ENCODE data around the gene PIP5K1B. TPM values are rescaled to one million over a fixed set of nuclear protein-coding genes. Genes with fewer than 3 reads are reported as not detected.

PIP5K1B gene
- total RNA-seq, 1 experiment from 2014 or later, result 0.20 TPM

GRCh38 chr9:68708513-68708912 is 3.5 kb downstream of the PIP5K1B start:
- Histone ChIP-seq H3K9ac (ENCODE audit: low read length) (no peak overlapping the region), H4K20me1 (ENCODE audit: insufficient read depth) (no peaks in the 10 kb centered on the region), H3K9me2 (ENCODE audit: insufficient read depth) (no peaks in the 10 kb centered on the region; the same call in 1 of the 2 replicates), H3K27me3 (ENCODE audit: insufficient read depth, low read length) (peaks cover 46% of the 10 kb centered on the region), H3K4me3 (replicated peaks in 1 of 2; ENCODE audit: low read depth in 1 of 2, low read length in 2 of 2) (no peak overlapping the region), H3K4me2 (ENCODE audit: low read length) (no peak overlapping the region), H2AFZ (ENCODE audit: low read depth, low read length, poor library complexity, severe bottlenecking) (no peak overlapping the region), H3K9me3 (ENCODE audit: control insufficient read depth in 1 of 2, insufficient read depth in 1 of 2, low read depth in 1 of 2, low read length in 2 of 2) (no peaks in the 10 kb centered on the region), H3K4me1 (ENCODE audit: control insufficient read depth in 1 of 2, insufficient read depth in 2 of 2, low read length in 2 of 2) (no peaks in the 10 kb centered on the region), H3K27ac (ENCODE audit: low read depth, low read length) (no peak overlapping the region), H3K36me3 (ENCODE audit: control insufficient read depth in 1 of 2, insufficient read depth in 2 of 2, low read length in 2 of 2) (no peaks in the 10 kb centered on the region), H3K79me2 (ENCODE audit: insufficient read depth, low read length) (no peaks in the 10 kb centered on the region)
- ATAC-seq (no peak), DNase-seq (ENCODE audit: low read depth, low spot score) (no peak)
- intact Hi-C loops (cut with micrococcal nuclease), result no loop called here
- ChIA-PET RAD21 (ENCODE audit: low non-redundant PET in 1 of 2, low total read pairs in 2 of 2, uncharacterized antibody in 2 of 2, unreplicated experiment in 2 of 2) (no interaction called here), CTCF (no interaction called here), POLR2A (no interaction called here)
- BruUV-seq (replicated peaks), result no TSS peak
- TF ChIP-seq REST (IDR thresholded peaks at IDR 0.05; ENCODE audit: low read depth) (no peak), POLR2A (IDR thresholded peaks at IDR 0.05; ENCODE audit: borderline replicate concordance, extremely low read depth, insufficient read depth, insufficient read length) (no peak), SP1 (IDR thresholded peaks at IDR 0.05; ENCODE audit: low read depth) (no peak), CTCF (IDR thresholded peaks at IDR 0.05 in 2 of 3, conservative IDR thresholded peaks at IDR 0.05 in 1 of 3; ENCODE audit: borderline replicate concordance in 1 of 3, insufficient read depth in 1 of 3, low read depth in 2 of 3, low read length in 2 of 3) (no peak), FOSL1 (IDR thresholded peaks at IDR 0.05; ENCODE audit: low read depth) (no peak), POLR2AphosphoS5 (IDR thresholded peaks at IDR 0.05; ENCODE audit: low read depth, low read length) (no peak)

Data from HCT116 (cell line).